ENCODE results near the gene FAM240A. TPM values are rescaled to one million over a fixed set of nuclear protein-coding genes. Genes with fewer than 3 reads are reported as not detected.

Gene FAM240A
- total and polyA plus RNA-seq, 10 of the 15 experiments (the other 5 are each of a cell fraction or from before 2014, with no cell fraction given): not detected

GRCh38 chr3:46595819-46596314 lies 16.5 kb upstream of the FAM240A start:
- WGBS (ENCODE audit: insufficient coverage, insufficient replicate concordance, low lambda C conversion rate, missing lambda C conversion rate): 41% methylated on average over 8 of the region's 8 CpGs
- BruUV-seq (replicated peaks): no TSS peak
- DNase-seq (ENCODE audit: low read depth, low spot score) (no peak), FAIRE-seq (no peak), ATAC-seq (no peak)
- CTCF ChIA-PET: no interaction called here
- no peak overlapping the region for H2AFZ ChIP-seq (ENCODE audit: control insufficient read depth, low read depth, low read length)
- peaks cover 2 to 5% of the 10 kb centered on the region in 2 experiments; a peak in 1 of 4 replicates for H3K27me3 ChIP-seq (replicated peaks in 1 of 2; ENCODE audit: control insufficient read depth in 2 of 2, insufficient read depth in 2 of 2, low read length in 1 of 2)
- POLR2A ChIA-PET: no interaction called here
- H3K36me3 ChIP-seq (ENCODE audit: control insufficient read depth in 2 of 2, insufficient read depth in 2 of 2, low read length in 1 of 2): no peaks in the 10 kb centered on the region
- in situ Hi-C loops (cut with MboI) (no loop called here), intact Hi-C loops (cut with micrococcal nuclease; ENCODE audit: unreplicated experiment) (no loop called here)
- no peaks in the 10 kb centered on the region for H4K20me1 ChIP-seq (ENCODE audit: control insufficient read depth, insufficient read depth)
- no peak overlapping the region for H3K4me3 ChIP-seq
- H3K27ac ChIP-seq (ENCODE audit: control insufficient read depth, insufficient read depth): no peak overlapping the region
- SMC1A ChIA-PET (ENCODE audit: uncharacterized antibody, unreplicated experiment): no interaction called here
- no peaks in the 10 kb centered on the region for H3K79me2 ChIP-seq (ENCODE audit: control insufficient read depth, insufficient read depth, low read length)
- no peaks in the 10 kb centered on the region for H3K9me3 ChIP-seq (replicated peaks; ENCODE audit: control insufficient read depth, insufficient read depth, low read length)
- H3K4me1 ChIP-seq (ENCODE audit: control insufficient read depth, insufficient read depth, low read length): no peaks in the 10 kb centered on the region
- no peak for TF ChIP-seq RAD21 (IDR thresholded peaks at IDR 0.05; ENCODE audit: insufficient read depth, low read depth, low read length)
- TF ChIP-seq MXI1 (IDR thresholded peaks at IDR 0.05; ENCODE audit: low read depth, low read length): no peak
- TF ChIP-seq CREB1 (IDR thresholded peaks at IDR 0.05; ENCODE audit: low read depth): no peak
- no peak for TF ChIP-seq SMC3 (IDR thresholded peaks at IDR 0.05; ENCODE audit: borderline replicate concordance, low read length)
- TF ChIP-seq HDAC2 (IDR thresholded peaks at IDR 0.05): no peak
- TF ChIP-seq MTA3 (IDR thresholded peaks at IDR 0.05; ENCODE audit: borderline replicate concordance, low read length): no peak
- TF ChIP-seq MEF2B (IDR thresholded peaks at IDR 0.05; ENCODE audit: partially characterized antibody, poor library complexity, severe bottlenecking): no peak
- no peak for TF ChIP-seq PML (IDR thresholded peaks at IDR 0.05; ENCODE audit: low read length)
- TF ChIP-seq POLR2A (IDR thresholded peaks at IDR 0.05; ENCODE audit: low read depth, low read length): no peak
- TF ChIP-seq EP300 (IDR thresholded peaks at IDR 0.05; ENCODE audit: borderline replicate concordance in 1 of 2, control insufficient read depth in 1 of 2, low read depth in 2 of 2, low read length in 2 of 2): no peak
- no peak for TF ChIP-seq CEBPB (IDR thresholded peaks at IDR 0.05; ENCODE audit: borderline replicate concordance in 1 of 2, low read depth in 2 of 2, low read length in 2 of 2)
- no peak for TF ChIP-seq YBX1 (IDR thresholded peaks at IDR 0.05)
- no peak overlapping the region for H3K9ac ChIP-seq (ENCODE audit: control insufficient read depth, insufficient read depth, low read length)
- RAD21 ChIA-PET (ENCODE audit: unreplicated experiment): no interaction called here
- no peak overlapping the region for H3K4me2 ChIP-seq (ENCODE audit: control insufficient read depth, insufficient read depth)

Measured in GM12878 (cell line).